SU-DHL-6 (cell line): Measurements from ENCODE around the gene CASKIN2.

Experiments used
- EZH2phosphoT487 ChIP-seq: fragments of 200-600 bp; sonication (generic), shearing (Covaris generic); conservative IDR thresholded peaks from 2 replicates; pipeline ENCODE4 v1.6.1; 2018; ENCODE audit warnings: mild to moderate bottlenecking, antibody characterized with exemption, low read length, moderate library complexity, mixed read lengths
- TF ChIP-seq, protein P1 (sequence below): fragments of 200-600 bp; sonication (generic); IDR thresholded peaks from one replicate; pipeline ENCODE4 v1.5.1; 2017; ENCODE audit warnings: antibody characterized with exemption, mild to moderate bottlenecking, low read length, moderate library complexity; ENCODE audit not compliant: insufficient read depth, poor library complexity, severe bottlenecking

DNA sequence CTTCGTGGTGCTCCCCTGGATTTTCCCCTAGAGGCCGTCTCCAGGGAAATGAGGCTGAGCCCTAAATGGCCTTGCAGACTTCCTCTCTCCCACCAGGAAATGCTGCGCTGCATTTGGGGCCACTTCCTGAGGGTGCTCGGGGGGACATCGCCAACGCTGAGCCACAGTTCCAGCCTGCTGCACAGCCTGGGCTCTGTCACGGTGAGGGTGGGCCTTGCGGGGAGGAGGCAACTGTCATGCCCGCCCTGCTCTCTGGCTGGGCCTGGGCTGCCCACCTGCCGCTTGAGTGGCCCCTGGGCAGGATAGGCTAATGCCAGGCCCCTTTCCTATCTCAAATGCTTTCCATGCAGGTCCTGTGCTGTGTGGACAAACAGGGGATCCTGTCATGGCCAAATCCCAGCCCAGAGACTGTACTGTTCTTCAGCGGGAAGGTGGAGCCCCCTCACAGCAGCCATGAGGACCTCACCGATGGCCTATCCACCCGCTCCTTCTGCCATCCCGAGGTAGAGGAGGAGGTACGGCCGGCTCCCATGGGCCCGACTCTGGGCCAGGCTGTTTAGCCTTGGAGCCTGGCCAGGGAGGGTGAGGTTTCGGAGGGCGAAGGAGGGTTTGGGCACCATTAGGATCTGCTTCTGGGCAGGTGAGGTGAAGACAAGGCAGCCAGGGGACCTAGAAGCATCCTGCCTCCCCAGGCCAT is 24.2 kb downstream of the CASKIN2 start:
- TF ChIP-seq, protein P1, sequence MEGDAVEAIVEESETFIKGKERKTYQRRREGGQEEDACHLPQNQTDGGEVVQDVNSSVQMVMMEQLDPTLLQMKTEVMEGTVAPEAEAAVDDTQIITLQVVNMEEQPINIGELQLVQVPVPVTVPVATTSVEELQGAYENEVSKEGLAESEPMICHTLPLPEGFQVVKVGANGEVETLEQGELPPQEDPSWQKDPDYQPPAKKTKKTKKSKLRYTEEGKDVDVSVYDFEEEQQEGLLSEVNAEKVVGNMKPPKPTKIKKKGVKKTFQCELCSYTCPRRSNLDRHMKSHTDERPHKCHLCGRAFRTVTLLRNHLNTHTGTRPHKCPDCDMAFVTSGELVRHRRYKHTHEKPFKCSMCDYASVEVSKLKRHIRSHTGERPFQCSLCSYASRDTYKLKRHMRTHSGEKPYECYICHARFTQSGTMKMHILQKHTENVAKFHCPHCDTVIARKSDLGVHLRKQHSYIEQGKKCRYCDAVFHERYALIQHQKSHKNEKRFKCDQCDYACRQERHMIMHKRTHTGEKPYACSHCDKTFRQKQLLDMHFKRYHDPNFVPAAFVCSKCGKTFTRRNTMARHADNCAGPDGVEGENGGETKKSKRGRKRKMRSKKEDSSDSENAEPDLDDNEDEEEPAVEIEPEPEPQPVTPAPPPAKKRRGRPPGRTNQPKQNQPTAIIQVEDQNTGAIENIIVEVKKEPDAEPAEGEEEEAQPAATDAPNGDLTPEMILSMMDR, result no peak
- TF ChIP-seq EZH2phosphoT487, result no peak
